CD4-positive, alpha-beta memory T cell (primary cell): ENCODE results near the gene PODXL. TPM values are rescaled to one million over a fixed set of nuclear protein-coding genes. Genes with fewer than 3 reads are reported as not detected.

Source experiments
- CTCF ChIA-PET: fragments of 350-600 bp; sonication (Branson Sonifier 250); formaldehyde crosslinking; loops from one replicate; lab custom pipeline; 2021; ENCODE audit warnings: inconsistent platforms; ENCODE audit not compliant: partially characterized antibody; lab: Charles Lee
- POLR2A ChIA-PET: fragments of 350-600 bp; sonication (Branson Sonifier 250); formaldehyde crosslinking; loops from one replicate; lab custom pipeline; 2021; ENCODE audit not compliant: partially characterized antibody; lab: Charles Lee
- DNase-seq, 5 donors: peaks; one replicate each; pipeline versions ENCODE4 v3.0.0 to v3.0.0-alpha.2; 2020 to 2022; ENCODE audit warnings: mixed read lengths in 1 of 5
- H3K27ac ChIP-seq: one replicate; pipeline ENCODE4 v1.7.0; 2013; ENCODE audit warnings: low read depth, low read length
- H3K27me3 ChIP-seq: 2 replicates; pipeline ENCODE4 v1.7.0; 2013; ENCODE audit warnings: mild to moderate bottlenecking, low read length, moderate library complexity; ENCODE audit not compliant: insufficient read depth
- H3K36me3 ChIP-seq: 2 replicates; pipeline ENCODE4 v1.7.0; 2013; ENCODE audit warnings: mild to moderate bottlenecking, low read length, moderate library complexity; ENCODE audit not compliant: insufficient read depth
- H3K4me1 ChIP-seq: 2 replicates; pipeline ENCODE4 v1.7.0; 2013; ENCODE audit warnings: mild to moderate bottlenecking, low read length, moderate library complexity; ENCODE audit not compliant: insufficient read depth
- H3K4me3 ChIP-seq, 2 donors: one replicate each; pipeline ENCODE4 v1.7.0; 2013; ENCODE audit warnings: low read length in 2 of 2, mild to moderate bottlenecking in 1 of 2
- H3K9me3 ChIP-seq, 2 donors: one replicate each; pipeline ENCODE4 v1.7.0; 2013; ENCODE audit warnings: low read length in 2 of 2, control low read depth in 1 of 2; ENCODE audit not compliant: control insufficient read depth in 1 of 2
- H3K27ac Mint-ChIP-seq, 7 donors: one replicate each; pipeline ENCODE4 v1.8.0; 2020 to 2021; ENCODE audit warnings: mixed read lengths in 7 of 7, mild to moderate bottlenecking in 6 of 7, inconsistent platforms in 3 of 7, moderate library complexity in 3 of 7
- H3K27me3 Mint-ChIP-seq, 2 donors: one replicate each; pipeline ENCODE4 v1.8.0; 2020 to 2021; ENCODE audit warnings: mixed read lengths in 2 of 2
- H3K36me3 Mint-ChIP-seq, 2 donors: one replicate each; pipeline ENCODE4 v1.8.0; 2020 to 2021; ENCODE audit warnings: mixed read lengths in 2 of 2, inconsistent platforms in 1 of 2, mild to moderate bottlenecking in 1 of 2
- H3K4me1 Mint-ChIP-seq, 4 donors: one replicate each; pipeline ENCODE4 v1.8.0; 2020 to 2021; ENCODE audit warnings: mixed read lengths in 4 of 4, mild to moderate bottlenecking in 1 of 4
- H3K4me3 Mint-ChIP-seq, 8 donors: one replicate each; pipeline ENCODE4 v1.8.0; 2020 to 2021; ENCODE audit warnings: mixed read lengths in 8 of 8, mild to moderate bottlenecking in 7 of 8, moderate library complexity in 6 of 8, inconsistent platforms in 3 of 8
- H3K9me3 Mint-ChIP-seq, 8 donors: one replicate each; pipeline ENCODE4 v1.8.0; 2020 to 2021; ENCODE audit warnings: mixed read lengths in 8 of 8, mild to moderate bottlenecking in 5 of 8, inconsistent platforms in 3 of 8, moderate library complexity in 1 of 8
- intact Hi-C: fragments of 100-400 bp; cut with micrococcal nuclease; formaldehyde crosslinking; loops from one replicate; pipeline ENCODE4 v1.15.1; 2023
- polyA plus RNA-seq, 2 donors: library from polyadenylated mRNA; unstranded; fragments of 300-500 nt; fragmentation: Illumina TruSeq; gene quantifications; one replicate each; pipeline ENCODE4 v1.2.3, GENCODE V29; 2021
- total RNA-seq, 2 experiments: library from RNA; stranded (reverse); gene quantifications; one replicate each; pipeline ENCODE4 v1.2.3, GENCODE V29; 2021

PODXL gene
- total and polyA plus RNA-seq, 4 experiments from 2014 or later: 0.47 to 1.3 (median 1.2) TPM

GRCh38 chr7:131529617-131530016 is 26.8 kb downstream of the PODXL start:
- no peaks in the 10 kb centered on the region for H3K27me3 ChIP-seq
- H3K4me1 ChIP-seq: no peaks in the 10 kb centered on the region
- Mint-ChIP-seq H3K4me1 (no peaks in the 10 kb centered on the region), H3K4me3 (no peak overlapping the region), H3K27me3 (peaks cover 0 to 3% of the 10 kb centered on the region in 2 donors), H3K27ac (no peak overlapping the region), H3K36me3 (no peaks in the 10 kb centered on the region), H3K9me3 (no peaks in the 10 kb centered on the region)
- no peaks in the 10 kb centered on the region for H3K36me3 ChIP-seq
- H3K4me3 ChIP-seq: no peak overlapping the region
- ChIA-PET POLR2A (no interaction called here), CTCF (no interaction called here)
- no peak overlapping the region for H3K27ac ChIP-seq
- H3K9me3 ChIP-seq: no peaks in the 10 kb centered on the region
- intact Hi-C loops: no loop called here
- DNase-seq: no peak

- Mint-ChIP-seq H3K4me3 (no peak overlapping the region), H3K27ac (no peak overlapping the region), H3K27me3 (peaks cover 0 to 3% of the 10 kb centered on the region in 2 donors), H3K9me3 (no peaks in the 10 kb centered on the region), H3K36me3 (no peaks in the 10 kb centered on the region), H3K4me1 (no peaks in the 10 kb centered on the region)
- Histone ChIP-seq H3K36me3 (no peaks in the 10 kb centered on the region), H3K4me3 (no peak overlapping the region), H3K4me1 (no peaks in the 10 kb centered on the region), H3K27me3 (no peaks in the 10 kb centered on the region), H3K27ac (no peak overlapping the region), H3K9me3 (no peaks in the 10 kb centered on the region)
- POLR2A ChIA-PET: no interaction called here
- no peak for DNase-seq
- CTCF ChIA-PET: no interaction called here
- intact Hi-C loops: no loop called here
Observed at GRCh38 chr7:131529179-131529578, 27.2 kb downstream of the PODXL start.

DNA sequence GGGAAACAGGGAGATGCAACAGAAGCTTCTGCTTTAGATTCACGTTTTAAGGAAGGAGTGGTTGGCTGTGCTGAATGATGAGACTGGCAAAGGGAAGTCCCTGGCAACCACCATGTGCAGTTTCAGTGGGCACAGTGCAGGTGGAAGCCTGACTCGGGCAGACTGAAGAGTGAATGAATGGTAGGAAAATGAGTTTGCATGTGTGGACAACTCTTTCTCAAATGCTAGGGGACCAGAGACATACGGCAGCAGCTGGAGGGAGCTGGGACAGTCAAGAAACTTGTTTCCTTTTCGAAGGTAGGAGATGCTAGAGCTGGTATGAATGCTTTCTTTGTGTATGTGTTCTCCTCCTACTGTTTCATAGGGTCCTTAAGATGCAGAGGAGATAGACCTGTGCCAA is 29.0 kb downstream of the PODXL start:
- H3K36me3 Mint-ChIP-seq: no peaks in the 10 kb centered on the region
- POLR2A ChIA-PET: no interaction called here
- H3K27me3 Mint-ChIP-seq: peaks cover 0 to 3% of the 10 kb centered on the region in 2 donors
- no peak overlapping the region for H3K4me3 ChIP-seq
- peaks cover 2% of the 10 kb centered on the region for H3K4me1 ChIP-seq
- H3K9me3 ChIP-seq: no peaks in the 10 kb centered on the region
- no peaks in the 10 kb centered on the region for H3K36me3 ChIP-seq
- H3K9me3 Mint-ChIP-seq: no peaks in the 10 kb centered on the region
- no peaks in the 10 kb centered on the region for H3K27me3 ChIP-seq
- CTCF ChIA-PET: no interaction called here
- H3K4me1 Mint-ChIP-seq: peaks cover 5 to 8% (median 7%) of the 10 kb centered on the region in 4 donors
- no peak overlapping the region for H3K4me3 Mint-ChIP-seq
- intact Hi-C loops: no loop called here
- H3K27ac Mint-ChIP-seq: no peak overlapping the region
- no peak overlapping the region for H3K27ac ChIP-seq
- DNase-seq: no peak

- POLR2A ChIA-PET: no interaction called here
- H3K27ac Mint-ChIP-seq: no peak overlapping the region
Observed at GRCh38 chr7:131525820-131526219, 30.6 kb downstream of the PODXL start.

GRCh38 chr7:131524703-131525102 is 31.7 kb downstream of the PODXL start:
- H3K36me3 Mint-ChIP-seq: no peaks in the 10 kb centered on the region
- POLR2A ChIA-PET: no interaction called here
- Histone ChIP-seq H3K27ac (no peak overlapping the region), H3K4me3 (no peak overlapping the region), H3K9me3 (no peaks in the 10 kb centered on the region), H3K4me1 (peaks cover 8% of the 10 kb centered on the region), H3K36me3 (no peaks in the 10 kb centered on the region), H3K27me3 (no peaks in the 10 kb centered on the region)
- CTCF ChIA-PET: interaction anchor here (0.6 to 0.7 kb wide), 2 partner anchors 12 to 112 kb away, joined by 3 to 4 read pairs; no protein-coding TSS in a partner anchor
- H3K4me1 Mint-ChIP-seq: peaks cover 6 to 16% (median 11%) of the 10 kb centered on the region in 4 donors
- H3K27ac Mint-ChIP-seq: peak overlapping the region in 1 of 7 donors; percentile 31
- H3K4me3 Mint-ChIP-seq: no peak overlapping the region
- H3K9me3 Mint-ChIP-seq: no peaks in the 10 kb centered on the region
- intact Hi-C loops: no loop called here
- peaks cover 0 to 3% of the 10 kb centered on the region in 2 donors for H3K27me3 Mint-ChIP-seq
- no peak for DNase-seq

More at GRCh38 chr7:131525820-131526219, 30.6 kb downstream of the PODXL start:
- peaks cover 6 to 16% (median 11%) of the 10 kb centered on the region in 4 donors for H3K4me1 Mint-ChIP-seq
- CTCF ChIA-PET: no interaction called here
- Histone ChIP-seq H3K36me3 (no peaks in the 10 kb centered on the region), H3K9me3 (no peaks in the 10 kb centered on the region), H3K27me3 (no peaks in the 10 kb centered on the region), H3K27ac (no peak overlapping the region), H3K4me1 (peaks cover 8% of the 10 kb centered on the region), H3K4me3 (no peak overlapping the region)
- H3K9me3 Mint-ChIP-seq: no peaks in the 10 kb centered on the region
- intact Hi-C loops: no loop called here
- no peaks in the 10 kb centered on the region for H3K36me3 Mint-ChIP-seq
- H3K27me3 Mint-ChIP-seq: peaks cover 0 to 3% of the 10 kb centered on the region in 2 donors
- DNase-seq: no peak
- H3K4me3 Mint-ChIP-seq: no peak overlapping the region

DNA sequence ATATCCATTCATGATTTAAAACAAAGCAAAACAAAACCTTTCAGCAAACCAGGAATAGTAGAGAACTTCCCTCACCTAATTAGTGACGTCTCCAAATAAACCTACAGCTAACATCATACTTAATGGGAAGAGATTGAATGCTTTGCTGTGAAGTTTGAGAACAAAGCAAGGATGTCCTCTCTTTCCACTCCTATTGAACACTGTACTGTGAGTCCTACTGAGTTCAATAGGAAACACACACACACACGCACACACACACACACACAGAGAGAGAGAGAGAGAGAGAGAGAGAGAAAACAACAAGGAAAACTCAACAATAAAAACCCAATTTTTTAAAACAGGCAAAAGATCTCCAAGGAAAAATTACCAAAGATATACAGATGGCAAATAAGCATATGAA is 32.3 kb downstream of the PODXL start:
- Mint-ChIP-seq H3K27ac (no peak overlapping the region), H3K4me1 (peaks cover 6 to 16% (median 11%) of the 10 kb centered on the region in 4 donors), H3K4me3 (no peak overlapping the region), H3K36me3 (no peaks in the 10 kb centered on the region), H3K9me3 (no peaks in the 10 kb centered on the region), H3K27me3 (peaks cover 0 to 3% of the 10 kb centered on the region in 2 donors)
- no peak overlapping the region for H3K4me3 ChIP-seq
- intact Hi-C loops: no loop called here
- H3K27me3 ChIP-seq: no peaks in the 10 kb centered on the region
- DNase-seq: no peak
- no peaks in the 10 kb centered on the region for H3K9me3 ChIP-seq
- peaks cover 8% of the 10 kb centered on the region for H3K4me1 ChIP-seq
- ChIA-PET CTCF (interaction anchor here (0.6 to 0.7 kb wide), 2 partner anchors 12 to 113 kb away, joined by 3 to 4 read pairs; no protein-coding TSS in a partner anchor), POLR2A (no interaction called here)
- no peak overlapping the region for H3K27ac ChIP-seq
- no peaks in the 10 kb centered on the region for H3K36me3 ChIP-seq

- Histone ChIP-seq H3K4me3 (no peak overlapping the region), H3K9me3 (no peaks in the 10 kb centered on the region), H3K27me3 (no peaks in the 10 kb centered on the region), H3K36me3 (no peaks in the 10 kb centered on the region), H3K27ac (no peak overlapping the region), H3K4me1 (peaks cover 8% of the 10 kb centered on the region)
- Mint-ChIP-seq H3K36me3 (no peaks in the 10 kb centered on the region), H3K4me1 (peaks cover 6 to 16% (median 11%) of the 10 kb centered on the region in 4 donors), H3K9me3 (no peaks in the 10 kb centered on the region), H3K27me3 (no peaks in the 10 kb centered on the region), H3K4me3 (peak overlapping the region; percentile 49 to 74 (median 60)), H3K27ac (peak overlapping the region in 5 of 7 donors; percentile 14 to 75 (median 38))
- ChIA-PET POLR2A (no interaction called here), CTCF (interaction anchor here (1.1 to 3.5 kb wide), 5 partner anchors 10 to 167 kb away, joined by 3 to 21 read pairs (median 3); no protein-coding TSS in a partner anchor)
- peak in 1 of 5 donors; percentile 19 for DNase-seq
- intact Hi-C loops: no loop called here
Observed at GRCh38 chr7:131522325-131522930, 34.0 kb downstream of the PODXL start.
